Measurements from ENCODE around the gene TRPT1.

- no peak for TF ChIP-seq CTCF (conservative IDR thresholded peaks at IDR 0.05; ENCODE audit: low read length)
- TF ChIP-seq EZH2phosphoT487 (IDR thresholded peaks at IDR 0.05; ENCODE audit: borderline replicate concordance, low read depth, low read length), result no peak
These were observed 7.0 kb upstream of the TRPT1 start for GRCh38 chr11:64232967-64233315.
